Measurements from ENCODE around the gene ADGRL1.

Gene ADGRL1

GRCh38 chr19:14107581-14108461 lies 98.1 kb downstream of the ADGRL1 start:
- no peak for DNase-seq

GRCh38 chr19:14106840-14107239 lies 99.1 kb downstream of the ADGRL1 start:
- no peak for DNase-seq

DNA sequence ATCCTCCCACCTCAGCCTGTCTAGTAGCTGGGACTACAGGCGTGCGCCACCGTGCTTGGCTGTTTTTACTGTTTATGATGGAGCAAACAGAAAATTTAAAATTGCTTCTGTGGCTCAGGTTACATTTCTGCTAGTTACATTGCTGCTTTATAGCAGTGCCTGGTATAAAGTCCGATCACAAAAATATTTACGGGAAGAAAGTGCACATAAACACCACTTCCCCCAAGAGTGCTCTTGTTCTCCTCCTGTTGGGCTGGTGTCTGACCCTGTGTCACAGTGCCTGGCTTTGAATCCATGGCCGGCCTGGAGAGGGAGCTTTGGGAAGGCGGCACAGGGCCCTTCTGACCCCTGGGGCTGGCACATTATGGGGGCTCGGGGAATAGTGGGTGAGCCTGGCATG lies 100.3 kb downstream of the ADGRL1 start:
- DNase-seq: no peak

- no peak for DNase-seq
Measured at GRCh38 chr19:14103310-14103709, 102.7 kb downstream of the ADGRL1 start.

DNA sequence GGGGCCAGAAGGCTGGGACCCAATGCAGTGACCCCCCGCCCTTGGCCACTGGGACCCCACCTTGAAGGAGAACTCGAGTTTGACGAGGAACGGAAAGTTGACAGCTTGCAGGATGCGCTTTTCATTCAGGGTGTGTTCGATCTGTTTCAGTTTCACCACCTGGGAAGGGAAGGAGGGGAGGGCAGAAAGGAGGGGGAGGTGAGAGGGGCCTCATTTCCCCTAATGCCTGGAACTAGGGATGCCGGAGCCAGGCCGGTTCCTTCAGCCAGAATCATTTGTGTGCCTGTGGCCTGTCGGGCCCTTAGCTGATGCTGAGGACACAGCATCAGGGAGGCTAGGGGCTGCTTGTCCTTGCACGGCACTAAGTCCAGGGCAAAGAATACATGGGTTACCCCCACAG lies 103.2 kb downstream of the ADGRL1 start:
- DNase-seq: no peak

GRCh38 chr19:14102102-14102696 lies 103.8 kb downstream of the ADGRL1 start:
- no peak for DNase-seq

GRCh38 chr19:14101003-14101545 lies 104.9 kb downstream of the ADGRL1 start:
- DNase-seq: no peak

All from DMS79 treated with DMSO at 0.1 percent for 48 hours (cell line).